Ovary (tissue), 9 donors: Measurements from ENCODE around the gene EXOSC5. TPM values are rescaled to one million over a fixed set of nuclear protein-coding genes. Genes with fewer than 3 reads are reported as not detected.
"Not testable (repeated sequence)": the region's sequence is repeated elsewhere in the genome, so short reads cannot be mapped to it uniquely, and the experiment has no call there.

Experiments used
- DNase-seq, 5 donors: peaks; one replicate each; pipeline ENCODE4 v3.0.0-alpha.2; 2019 to 2020
- H3K27ac ChIP-seq, 2 donors: fragments of 200-600 bp; one replicate each; pipeline versions ENCODE4 v1.5.1 to v1.8.0; 2019 to 2022
- H3K27me3 ChIP-seq: fragments of 200-600 bp; one replicate; pipeline ENCODE4 v1.8.0; 2022
- H3K36me3 ChIP-seq: fragments of 200-600 bp; sonication (generic); one replicate; pipeline ENCODE4 v1.5.1; 2019
- H3K4me1 ChIP-seq: one replicate; pipeline ENCODE4 v1.8.1; 2013; ENCODE audit warnings: mild to moderate bottlenecking, moderate library complexity; ENCODE audit not compliant: insufficient read depth
- H3K4me3 ChIP-seq: fragments of 200-600 bp; sonication (generic); one replicate; pipeline ENCODE4 v1.5.1; 2017
- H3K9me3 ChIP-seq, 2 donors: fragments of 200-600 bp in 1 of 2; sonication (generic) in 1 of 2; one replicate each; pipeline versions ENCODE4 v1.5.1 to v1.8.1; 2013 to 2019; ENCODE audit warnings: mild to moderate bottlenecking in 1 of 2, moderate library complexity in 1 of 2
- CTCF ChIP-seq, 3 donors: fragments of 450-650 bp in 2 of 3; fragments of 200-600 bp in 1 of 3; IDR thresholded peaks; one replicate each; pipeline versions ENCODE4 v1.5.1 to v1.8.0; 2016 to 2022; ENCODE audit warnings: antibody characterized with exemption in 3 of 3, mild to moderate bottlenecking in 1 of 3
- EP300 ChIP-seq: sonication (generic); formaldehyde crosslinking; IDR thresholded peaks from one replicate; pipeline ENCODE4 v1.6.1; 2017; ENCODE audit warnings: antibody characterized with exemption
- POLR2A ChIP-seq: fragments of 450-650 bp; IDR thresholded peaks from one replicate; pipeline ENCODE4 v1.6.1; 2017; ENCODE audit warnings: antibody characterized with exemption, mild to moderate bottlenecking, moderate library complexity
- WGBS, 3 donors: extraction: QIAGEN DNeasy Blood & Tissue Kit in 1 of 3; methylation state at CpG; one replicate each; pipeline versions ENCODE4 v1.1.5 to v1.1.7; 2013 to 2017; 5-methylcytosine and 5-hydroxymethylcytosine counted together
- intact Hi-C, 4 donors: fragments of 100-400 bp; cut with DNase I; formaldehyde crosslinking; loops; one replicate each; pipeline versions ENCODE4 v1.11.0 to v1.15.1; 2022 to 2023
- polyA plus RNA-seq, 2 donors: library from polyadenylated mRNA; stranded (reverse); fragments of 200-250 nt in 1 of 2; fragments of 350-450 nt in 1 of 2; fragmentation: Illumina TruSeq in 1 of 2; extraction: RNeasy Lipid Tissue Mini Kit (QIAGEN cat#74804) in 1 of 2; gene quantifications; one replicate each; pipeline ENCODE4 v1.2.3, GENCODE V29; 2013 to 2014
- total RNA-seq, 7 donors: library from RNA; depleted of rRNA in 2 of 7; stranded (reverse); fragments of >200 nt in 2 of 7; fragmentation: NEBNext Ultra II Directional in 3 of 7; extraction: Animal tissue kit (Norgen Biotek cat#: 25700) in 3 of 7; gene quantifications; one replicate each; pipeline versions ENCODE4 v1.1.0 to v1.2.4, GENCODE V29; 2016 to 2023
- donor health status: DM: no; HTN: no; CAD: no; lungs with moderate emphysema.
- donor health status: DM: no; HTN: no; CAD: no.
- donor health status: Bipolar disorder and iron deficiency.
- donor health status: DM: yes; HTN: yes; CAD: no.
- donor health status: DM: no; HTN: no; CAD: no.
- donor health status: DM: yes; HTN: yes; CAD: no.

EXOSC5 gene
- total and polyA plus RNA-seq, 9 donors, result 1.5 to 25.0 (median 13.8) TPM

- H3K27ac ChIP-seq, result peak within 1 kb of the TSS; percentile 41 to 53
- no peaks in the 10 kb centered on the region for H3K9me3 ChIP-seq
- no peaks in the 10 kb centered on the region for H3K36me3 ChIP-seq
- TF ChIP-seq CTCF (IDR thresholded peaks at IDR 0.05) (no peak), EP300 (no peak), POLR2A (no peak)
- H3K27me3 ChIP-seq, result no peaks in the 10 kb centered on the region
- peak; percentile 39 to 70 (median 56) for DNase-seq
- 1 to 3% (median 3%) methylated on average over 25 to 47 of the region's 47 CpGs for WGBS, 3 donors
- H3K4me3 ChIP-seq, result peak within 1 kb of the TSS; percentile 52
- peaks cover 8% of the 10 kb centered on the region for H3K4me1 ChIP-seq
- intact Hi-C loops, result no loop called here
Observed at GRCh38 chr19:41376241-41376997, 20.7 kb downstream of the EXOSC5 start, which contains the start of gene TMEM91. TMEM91 (plus strand) TSS chr19:41376533; CDS start chr19:41378310, 1,777 bp downstream.

- Histone ChIP-seq H3K9me3 (no peaks in the 10 kb centered on the region), H3K27me3 (no peaks in the 10 kb centered on the region), H3K27ac (peak overlapping the region in 1 of 2 donors; percentile 19), H3K36me3 (no peaks in the 10 kb centered on the region), H3K4me1 (peaks cover 8% of the 10 kb centered on the region), H3K4me3 (no peak overlapping the region)
- peak; percentile 93 to 98 (median 95) for DNase-seq
- intact Hi-C loops, result no loop called here
- no peak for TF ChIP-seq EP300
- TF ChIP-seq POLR2A, result no peak
- no peak for TF ChIP-seq CTCF (IDR thresholded peaks at IDR 0.05)
- 1 to 5% (median 2%) methylated on average over 12 of the region's 12 CpGs for WGBS, 3 donors
Observed at GRCh38 chr19:41373993-41374392, 23.2 kb downstream of the EXOSC5 start.

- TF ChIP-seq EP300 (no peak), POLR2A (no peak), CTCF (IDR thresholded peaks at IDR 0.05) (no peak)
- WGBS, 3 donors, result 21 to 41% (median 41%) methylated on average over 2 of the region's 2 CpGs
- no peaks in the 10 kb centered on the region for H3K36me3 ChIP-seq
- no peak overlapping the region for H3K27ac ChIP-seq
- H3K4me1 ChIP-seq, result peaks cover 6% of the 10 kb centered on the region
- H3K27me3 ChIP-seq, result no peaks in the 10 kb centered on the region
- H3K9me3 ChIP-seq, result no peaks in the 10 kb centered on the region
- no peak overlapping the region for H3K4me3 ChIP-seq
- intact Hi-C loops, result no loop called here
- DNase-seq, result no peak
Observed at GRCh38 chr19:41372501-41372900, 24.7 kb downstream of the EXOSC5 start.

- 91 to 96% (median 92%) methylated on average over 8 of the region's 8 CpGs for WGBS, 3 donors
Observed at GRCh38 chr19:41371541-41371940, 25.6 kb downstream of the EXOSC5 start.

GRCh38 chr19:41371119-41371518 lies 26.0 kb downstream of the EXOSC5 start:
- 90 to 95% (median 95%) methylated on average over 5 of the region's 5 CpGs for WGBS, 3 donors
- H3K27ac ChIP-seq, intact Hi-C loops, DNase-seq, H3K27me3 ChIP-seq, H3K9me3 ChIP-seq, H3K4me1 ChIP-seq, H3K4me3 ChIP-seq, H3K36me3 ChIP-seq: not testable (repeated sequence)

More at GRCh38 chr19:41371541-41371940, 25.6 kb downstream of the EXOSC5 start:
- Histone ChIP-seq H3K27me3 (no peaks in the 10 kb centered on the region), H3K4me3 (no peak overlapping the region), H3K36me3 (no peaks in the 10 kb centered on the region), H3K27ac (no peak overlapping the region), H3K9me3 (no peaks in the 10 kb centered on the region), H3K4me1 (peaks cover 6% of the 10 kb centered on the region)
- intact Hi-C loops, result no loop called here
- DNase-seq, result no peak
- TF ChIP-seq EP300 (no peak), CTCF (IDR thresholded peaks at IDR 0.05) (no peak), POLR2A (no peak)
